GM18511 (cell line): ENCODE data around the gene TBC1D21.

Source experiments
- ATAC-seq: cut with Tn5 transposase; IDR thresholded peaks from one replicate; pipeline ENCODE4 v1.9.1; 2021; ENCODE audit warnings: mild to moderate bottlenecking, moderate library complexity; ENCODE audit not compliant: unreplicated experiment

The TBC1D21 gene

DNA sequence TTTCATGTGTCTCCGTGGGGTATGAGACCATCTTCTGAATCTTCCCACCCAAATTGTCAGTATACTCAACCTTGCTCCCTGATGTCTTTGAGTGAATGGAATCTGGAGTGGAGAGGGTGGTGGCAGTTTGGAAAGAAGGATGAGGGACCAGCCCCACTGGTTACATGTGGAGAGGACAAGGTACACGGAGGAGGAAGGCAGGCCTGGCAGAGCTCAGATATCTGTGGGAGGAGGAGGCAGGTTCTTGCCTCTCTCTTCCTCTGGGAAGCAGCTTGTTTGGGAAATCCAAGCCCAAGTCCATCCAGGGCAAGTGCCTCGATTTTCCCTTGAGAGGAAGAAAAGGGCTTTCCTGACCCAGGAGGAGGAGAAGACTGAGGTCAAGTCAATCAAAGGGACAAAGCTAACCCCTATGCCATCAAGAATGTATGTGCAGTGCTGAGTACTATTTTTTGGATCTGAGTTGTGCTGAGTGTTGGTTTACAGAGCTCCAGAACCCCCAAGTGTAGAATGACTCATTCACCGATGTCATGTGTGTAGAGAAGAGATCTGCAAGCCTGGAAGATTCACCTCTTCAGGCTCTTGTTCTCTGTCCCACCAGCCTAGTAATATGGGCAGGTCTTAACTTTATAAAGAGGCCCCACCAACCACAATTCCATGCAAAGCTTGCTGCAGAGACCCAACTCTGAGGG, 33.1 kb downstream of the TBC1D21 start:
- ATAC-seq, result no peak

- no peak for ATAC-seq
These were observed 33.7 kb downstream of the TBC1D21 start for GRCh38 chr15:73907035-73907408.

GRCh38 chr15:73908030-73908821, 34.9 kb downstream of the TBC1D21 start:
- peak; percentile 69 for ATAC-seq

- no peak for ATAC-seq
These were observed 35.4 kb downstream of the TBC1D21 start for GRCh38 chr15:73908822-73909122.

DNA sequence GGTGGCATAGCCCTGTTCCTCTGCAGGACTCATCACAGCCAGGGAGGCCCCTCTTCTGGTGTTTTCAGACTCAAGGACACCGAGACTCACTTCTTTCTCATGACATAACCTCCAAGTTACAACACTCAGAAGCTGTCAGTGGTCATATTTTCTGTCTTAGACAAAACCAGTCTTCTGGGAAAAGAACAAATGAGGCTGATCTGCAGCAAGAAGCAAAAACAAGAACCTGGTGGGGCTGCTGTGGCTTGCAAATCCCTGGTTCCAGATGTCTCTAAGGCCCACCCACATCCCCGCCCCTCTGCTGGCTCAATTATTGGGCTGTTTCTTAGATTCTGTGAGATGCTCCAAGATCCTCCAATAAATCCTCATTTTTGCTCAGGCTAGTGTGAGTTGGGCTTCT, 36.3 kb downstream of the TBC1D21 start:
- ATAC-seq, result no peak

GRCh38 chr15:73910522-73911303, 37.3 kb downstream of the TBC1D21 start:
- ATAC-seq, result no peak

DNA sequence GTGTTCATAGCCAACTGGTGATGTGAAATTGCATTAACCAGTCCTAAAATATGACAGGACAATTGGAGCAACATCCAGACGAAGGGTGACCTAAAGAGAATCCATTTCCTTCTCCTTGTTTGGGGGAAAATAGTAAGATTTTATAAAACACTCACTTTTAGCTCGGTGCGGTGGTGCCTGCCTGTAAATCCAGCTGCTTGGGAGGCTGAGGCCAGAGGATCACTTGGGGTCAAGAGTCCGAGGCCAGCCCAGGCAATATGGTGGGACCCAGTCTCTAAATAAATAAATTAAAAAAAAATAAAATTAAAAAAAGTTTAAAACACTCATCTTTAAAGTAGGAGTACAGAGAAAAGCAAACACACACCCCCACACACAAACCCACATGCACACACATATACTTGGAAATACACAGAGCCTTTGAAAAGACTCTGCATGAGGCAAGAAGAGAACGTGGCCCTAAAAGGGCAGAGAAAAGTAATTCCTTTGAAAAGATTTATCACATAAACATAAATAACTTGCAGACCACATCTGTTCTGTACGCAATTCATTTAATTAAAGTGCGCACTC, 38.7 kb downstream of the TBC1D21 start:
- ATAC-seq, result no peak

GRCh38 chr15:73914145-73914544, 40.8 kb downstream of the TBC1D21 start:
- ATAC-seq, result no peak

DNA sequence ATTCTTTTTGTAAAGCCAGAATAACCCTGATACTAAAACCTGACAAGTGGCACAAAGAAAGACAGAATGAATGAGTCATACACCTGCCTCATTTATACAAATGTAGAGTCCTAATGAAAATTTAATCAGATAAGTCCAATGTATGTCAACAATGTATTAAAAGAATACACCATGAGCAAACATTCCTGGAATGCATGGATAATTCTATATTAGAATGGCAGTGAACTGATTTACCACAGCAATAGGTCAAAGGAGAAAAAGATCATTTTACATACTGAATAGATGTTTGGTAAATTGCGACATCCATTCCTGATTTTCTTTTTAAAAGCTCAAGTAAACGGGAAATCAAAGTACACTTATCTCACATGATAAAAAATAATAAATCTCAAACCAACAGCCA, 41.7 kb downstream of the TBC1D21 start:
- ATAC-seq, result no peak

DNA sequence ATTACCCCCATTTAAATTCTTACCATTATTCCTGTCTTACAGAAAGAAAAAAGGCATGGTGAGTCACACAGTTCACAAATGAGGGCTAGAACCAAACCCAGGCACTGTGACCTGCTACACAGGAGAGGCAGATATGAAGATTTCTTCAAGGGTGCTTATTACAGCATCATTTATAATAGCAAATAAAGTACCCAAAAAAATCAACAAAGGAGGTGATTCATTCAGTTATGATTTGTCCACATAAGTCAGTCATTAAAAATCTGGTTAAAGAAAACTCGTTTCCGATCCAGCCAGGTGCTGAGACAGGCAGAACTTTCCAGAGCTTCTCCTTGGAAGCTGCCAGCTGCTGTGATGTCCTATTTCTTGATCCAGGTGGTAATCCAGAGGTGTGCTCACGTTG, 45.4 kb downstream of the TBC1D21 start:
- ATAC-seq, result no peak

GRCh38 chr15:73919706-73920105, 46.3 kb downstream of the TBC1D21 start:
- ATAC-seq, result no peak

GRCh38 chr15:73921254-73921925, 48.0 kb downstream of the TBC1D21 start:
- no peak for ATAC-seq

DNA sequence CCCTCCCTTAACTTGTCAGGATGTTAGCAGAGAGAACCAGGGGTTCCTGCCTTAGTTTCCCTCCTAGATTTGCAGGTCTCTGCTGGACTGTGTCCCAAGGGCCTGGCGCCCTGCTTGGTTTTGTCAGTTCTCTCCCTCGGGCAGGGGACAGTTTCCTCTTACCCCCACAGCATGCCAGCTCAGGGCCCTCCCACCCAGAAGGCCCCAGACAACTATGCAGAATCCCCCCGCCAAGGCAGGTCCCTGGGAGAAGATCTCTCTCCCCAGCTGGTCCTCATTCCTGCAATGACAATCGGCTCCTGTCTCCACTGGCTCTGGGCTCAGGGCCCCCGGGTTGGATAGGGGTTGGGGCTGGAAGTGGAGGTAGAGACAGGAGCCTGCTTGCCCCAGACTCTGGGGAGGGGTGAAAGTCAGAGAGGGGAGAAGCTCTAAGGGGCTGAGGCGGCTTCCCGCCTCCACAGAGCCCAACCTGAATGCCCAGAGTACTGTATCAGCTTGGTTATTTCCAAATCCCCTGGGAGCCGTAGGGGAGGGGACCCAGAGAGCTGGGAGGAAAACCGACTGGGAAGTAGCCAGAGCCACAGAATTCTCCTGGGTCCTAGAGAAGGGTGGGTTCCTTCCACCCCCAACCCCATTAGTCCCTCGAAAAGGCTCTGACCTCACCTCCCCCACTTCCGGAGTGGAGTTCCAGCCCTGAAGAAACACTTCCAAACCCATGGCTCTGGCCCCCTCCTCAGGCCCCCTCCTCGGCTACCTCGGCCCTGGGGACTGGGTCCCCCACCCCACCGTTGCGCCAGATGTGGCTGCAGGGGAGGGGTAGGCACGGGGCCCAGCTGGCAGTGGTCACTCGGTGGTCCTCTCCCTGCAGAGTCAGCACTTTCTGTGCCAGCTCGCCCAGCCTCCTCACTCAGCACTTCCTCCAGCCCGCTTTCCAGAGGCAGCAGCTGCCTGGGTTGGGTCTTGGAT, 49.1 kb downstream of the TBC1D21 start:
- no peak for ATAC-seq

DNA sequence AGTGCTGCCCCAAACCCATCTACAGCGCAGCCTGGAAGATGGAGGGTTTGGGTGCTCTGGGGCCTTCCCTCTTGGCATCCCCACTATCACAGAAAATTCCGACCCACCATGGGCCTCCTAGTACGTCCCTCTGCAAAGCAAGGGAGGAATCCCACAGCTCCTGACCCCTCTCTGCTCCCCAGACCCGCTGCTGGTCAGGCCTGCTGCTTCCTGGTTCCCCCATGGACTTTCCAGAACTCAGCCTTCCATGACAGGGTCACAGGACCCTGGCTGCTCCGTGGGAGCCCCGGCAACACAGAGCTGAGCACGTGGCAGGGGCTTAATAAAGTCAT, 49.8 kb downstream of the TBC1D21 start:
- ATAC-seq, result no peak

DNA sequence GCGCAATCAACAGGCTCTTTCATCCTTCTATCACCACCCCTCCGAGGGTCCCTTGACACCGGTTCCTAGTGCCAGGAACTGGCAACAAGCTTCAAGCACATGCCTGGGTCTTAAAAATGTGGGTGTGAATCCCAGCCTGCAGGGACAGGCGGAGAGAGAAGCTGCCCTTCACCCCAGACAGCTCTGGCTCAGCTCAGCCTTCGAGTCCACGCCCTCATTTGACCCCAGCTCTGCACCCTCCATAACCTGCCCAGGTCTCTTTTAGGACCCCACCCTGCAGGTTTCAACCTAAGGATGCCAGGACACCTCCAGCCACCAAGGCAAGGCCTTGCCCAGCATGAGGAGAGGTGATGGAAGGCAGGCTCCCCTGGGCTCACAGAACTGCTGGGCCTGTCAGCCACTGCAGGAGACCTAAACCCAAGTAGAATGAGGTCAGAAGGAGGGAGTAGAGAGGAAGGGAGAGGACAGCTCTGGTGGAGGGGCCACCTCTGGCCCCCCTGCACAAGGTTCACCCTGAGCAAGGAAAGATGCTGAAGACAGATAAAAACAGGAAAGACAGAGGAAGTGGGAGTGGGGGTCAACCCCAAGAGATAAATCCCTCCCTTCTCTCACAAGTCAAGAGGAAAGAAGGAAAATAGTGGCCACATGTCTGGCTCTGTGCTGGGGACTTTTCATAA, 50.3 kb downstream of the TBC1D21 start:
- no peak for ATAC-seq

GRCh38 chr15:73924171-73924921, 51.0 kb downstream of the TBC1D21 start:
- ATAC-seq, result no peak

- no peak for ATAC-seq
These were observed 52.5 kb downstream of the TBC1D21 start for GRCh38 chr15:73925848-73926218.

DNA sequence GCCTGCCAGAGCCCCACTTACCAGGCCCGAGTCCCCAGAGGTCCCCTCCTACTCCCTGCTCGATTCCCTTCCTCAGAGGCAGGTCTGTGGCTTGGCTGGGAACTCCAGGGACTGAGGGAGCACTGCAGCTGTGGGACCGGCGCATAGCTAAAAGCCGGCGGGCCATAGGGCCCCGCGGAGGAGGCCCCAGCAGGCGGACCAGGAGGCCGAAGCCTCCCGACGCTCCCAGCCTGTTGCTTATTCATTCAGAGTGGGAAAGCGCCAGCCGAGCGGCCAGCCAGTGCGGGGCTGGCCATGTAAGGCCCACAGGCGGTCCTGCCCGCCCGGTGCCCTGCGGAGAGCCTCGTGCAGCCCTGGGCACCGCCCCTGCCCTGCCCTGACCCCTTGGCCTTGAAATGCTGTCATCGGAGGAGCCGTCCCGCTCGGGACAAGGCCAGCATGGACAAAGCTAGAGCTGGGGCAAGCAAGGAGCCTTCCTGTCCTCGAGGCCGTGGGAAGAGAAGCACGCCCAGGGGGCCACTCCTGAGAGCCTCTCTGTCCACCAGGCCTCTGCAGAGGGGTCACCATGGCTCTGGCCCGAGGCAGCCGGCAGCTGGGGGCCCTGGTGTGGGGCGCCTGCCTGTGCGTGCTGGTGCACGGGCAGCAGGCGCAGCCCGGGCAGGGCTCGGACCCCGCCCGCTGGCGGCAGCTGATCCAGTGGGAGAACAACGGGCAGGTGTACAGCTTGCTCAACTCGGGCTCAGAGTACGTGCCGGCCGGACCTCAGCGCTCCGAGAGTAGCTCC, 53.0 kb downstream of the TBC1D21 start, which contains the start of gene LOXL1:
LOXL1 (plus strand) TSS at position 244 of the 784 bp plus-strand sequence; CDS start at position 566, 322 bp downstream.
- ATAC-seq, result no peak
